ENCODE data around the gene SLC24A4. TPM values are rescaled to one million over a fixed set of nuclear protein-coding genes. Genes with fewer than 3 reads are reported as not detected.
A peak's percentile ranks its signal among the peaks of the same experiment; 100 is the strongest.

Gene SLC24A4
- total RNA-seq, 1 experiment from 2014 or later, result under 0.01 TPM

DNA sequence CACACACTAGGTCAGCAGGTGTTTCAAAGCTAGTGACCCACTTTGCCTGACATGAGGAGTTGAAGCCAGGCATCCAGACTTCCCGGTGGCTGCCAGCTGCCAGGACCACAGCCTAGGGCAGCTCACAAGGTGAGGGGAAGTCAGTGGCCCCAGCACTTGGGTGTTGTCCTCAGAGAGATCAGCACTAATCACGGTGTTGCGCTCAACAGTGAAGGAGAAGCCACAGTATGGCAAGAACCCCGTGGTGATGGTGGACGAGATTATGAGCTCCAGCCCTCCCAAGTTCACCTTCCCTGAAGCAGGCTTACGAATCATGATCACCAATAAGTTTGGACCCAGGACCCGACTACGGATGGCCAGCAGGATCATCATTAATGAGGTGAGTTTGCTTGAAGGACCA is 130.7 kb downstream of the SLC24A4 start:
- DNase-seq (ENCODE audit: extremely low read depth, low read depth), result no peak

- DNase-seq (ENCODE audit: extremely low read depth, low read depth), result no peak
Observed at GRCh38 chr14:92455231-92455630, 132.3 kb downstream of the SLC24A4 start.

GRCh38 chr14:92456215-92457015 is 133.4 kb downstream of the SLC24A4 start:
- DNase-seq (ENCODE audit: extremely low read depth, low read depth), result peak; percentile 57

DNA sequence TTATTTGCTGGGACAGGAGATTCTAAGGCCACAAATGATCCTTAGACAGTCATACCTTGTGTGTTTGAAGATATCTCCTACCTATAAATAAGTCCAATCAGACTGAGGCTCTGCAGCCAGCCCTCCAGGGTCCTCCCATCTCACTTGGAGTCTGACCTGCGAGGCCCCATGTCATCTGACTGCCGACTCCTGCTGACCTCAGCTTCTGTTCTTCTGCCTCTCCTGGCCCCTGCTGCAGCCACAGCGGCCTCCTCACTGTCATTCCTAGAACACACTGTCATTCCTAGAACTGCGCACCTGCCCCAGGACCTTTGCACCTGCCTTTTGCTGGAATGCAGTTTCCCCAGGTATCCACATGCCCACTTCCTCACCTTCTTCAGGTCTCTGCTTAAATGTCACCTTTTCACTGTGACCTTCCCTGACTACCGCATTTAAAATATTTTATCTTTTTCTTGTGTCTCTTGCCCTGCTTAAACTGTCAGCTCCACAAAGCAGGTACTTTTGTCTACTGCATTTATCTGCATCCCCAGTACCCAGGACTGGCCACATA is 134.1 kb downstream of the SLC24A4 start:
- no peak for DNase-seq (ENCODE audit: extremely low read depth, low read depth)

- DNase-seq (ENCODE audit: extremely low read depth, low read depth), result no peak
Observed at GRCh38 chr14:92458136-92459029, 135.4 kb downstream of the SLC24A4 start.

DNA sequence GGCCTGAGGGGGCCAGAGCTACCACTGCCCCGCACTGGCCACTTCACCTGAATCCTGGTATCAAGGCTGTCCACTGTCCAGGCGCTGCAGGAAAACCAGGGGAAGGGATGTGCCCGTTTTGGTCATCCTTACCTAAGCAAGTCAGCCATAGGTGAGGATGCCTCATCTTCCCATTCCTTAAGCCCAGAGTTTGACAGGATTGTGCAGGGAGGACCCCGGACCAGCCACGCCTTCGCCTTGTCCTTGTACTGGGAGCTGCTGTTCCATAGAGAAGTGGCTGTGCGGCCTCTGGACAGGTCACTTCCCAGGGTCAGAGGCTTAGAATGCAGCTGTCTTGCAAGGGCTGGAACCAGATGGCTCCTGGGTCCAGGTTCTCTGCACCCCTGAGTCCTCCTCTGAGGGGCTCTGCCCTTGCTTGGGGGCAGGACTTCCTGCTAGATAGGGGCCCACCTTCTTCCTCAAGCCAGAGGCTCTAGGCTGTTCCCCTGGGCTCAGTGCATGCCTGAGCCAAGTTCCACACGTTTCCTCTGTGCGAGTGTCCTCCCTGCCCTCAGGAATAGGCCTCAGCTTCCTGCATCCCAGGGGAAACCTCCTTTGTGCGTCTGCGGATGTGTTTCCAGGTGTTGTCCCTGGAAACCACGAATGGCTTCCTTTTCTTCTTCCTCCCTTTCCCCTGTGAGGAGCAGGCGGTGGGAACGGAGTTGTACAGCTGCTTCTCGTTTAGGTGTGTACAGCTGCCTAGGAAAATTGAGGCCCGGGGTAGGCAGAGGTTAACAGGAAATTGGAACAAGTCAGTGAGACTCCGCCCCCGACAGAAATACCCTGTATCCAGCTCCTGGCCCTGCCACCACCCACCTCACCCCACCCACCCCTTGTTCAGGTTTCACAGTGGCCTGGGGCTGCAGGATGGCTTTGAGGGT is 136.3 kb downstream of the SLC24A4 start:
- DNase-seq (ENCODE audit: extremely low read depth, low read depth), result no peak

DNA sequence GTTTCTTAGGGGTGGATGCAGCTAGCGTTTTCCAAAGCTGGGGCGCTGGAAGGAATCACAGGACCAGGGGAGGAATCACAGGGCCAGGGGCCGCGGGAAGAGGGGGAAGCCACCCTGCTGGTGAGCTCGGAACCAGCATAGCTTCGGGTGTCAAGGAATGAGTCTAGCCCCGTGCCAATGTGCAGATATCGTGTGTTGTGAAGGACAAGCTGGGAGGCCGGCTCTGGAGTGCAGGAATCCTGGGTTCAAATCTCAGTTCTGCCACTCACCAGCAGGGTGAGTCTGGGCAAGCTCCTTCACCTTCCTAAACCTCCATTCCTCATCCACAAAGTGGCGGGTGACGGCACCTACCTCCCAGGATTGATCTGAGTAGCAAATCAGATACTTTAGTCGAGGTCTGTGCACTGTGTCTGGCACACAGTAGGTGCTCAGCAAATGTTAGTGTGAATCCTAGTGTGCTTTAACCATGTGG is 137.0 kb downstream of the SLC24A4 start:
- DNase-seq (ENCODE audit: extremely low read depth, low read depth), result no peak

DNA sequence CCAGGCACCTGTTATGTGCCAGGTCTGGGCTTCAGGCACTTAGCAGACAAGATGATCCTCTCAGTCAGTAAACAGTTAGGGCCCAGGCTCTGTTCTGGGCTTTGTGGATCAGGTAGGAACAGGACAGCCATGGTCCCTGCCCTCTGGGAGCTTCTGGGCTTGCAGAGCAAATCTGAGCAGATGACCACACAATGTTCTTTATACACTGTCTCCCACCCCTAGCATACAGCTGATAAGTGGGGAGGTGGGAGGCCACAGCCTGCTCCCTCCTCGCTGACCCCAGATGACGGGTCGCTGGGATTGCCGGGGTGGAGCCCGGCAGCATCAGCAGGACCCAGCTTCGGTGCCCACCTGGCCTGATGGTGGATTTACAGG is 137.6 kb downstream of the SLC24A4 start:
- DNase-seq (ENCODE audit: extremely low read depth, low read depth), result no peak

GRCh38 chr14:92460916-92461579 is 138.1 kb downstream of the SLC24A4 start:
- no peak for DNase-seq (ENCODE audit: extremely low read depth, low read depth)

GRCh38 chr14:92461891-92462290 is 138.9 kb downstream of the SLC24A4 start:
- DNase-seq (ENCODE audit: extremely low read depth, low read depth), result no peak

DNA sequence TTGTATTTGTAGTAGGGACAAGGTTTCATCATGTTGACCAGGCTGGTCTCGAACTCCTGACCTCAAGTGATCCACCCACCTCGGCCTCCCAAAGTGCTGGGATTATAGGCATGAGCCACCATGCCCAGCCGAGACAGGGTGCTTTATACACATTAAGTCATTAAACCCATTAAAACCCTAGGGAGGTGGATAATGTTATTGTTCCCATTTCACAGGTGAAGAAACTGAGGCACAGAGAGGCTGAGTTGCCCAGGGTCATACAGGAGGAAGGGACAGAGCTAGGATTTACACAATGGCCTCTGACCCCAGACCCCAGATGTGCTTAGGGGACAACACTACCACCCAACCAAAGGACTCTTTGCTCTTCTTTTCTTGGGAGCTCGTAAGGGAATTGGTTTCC is 139.6 kb downstream of the SLC24A4 start:
- no peak for DNase-seq (ENCODE audit: extremely low read depth, low read depth)

DNA sequence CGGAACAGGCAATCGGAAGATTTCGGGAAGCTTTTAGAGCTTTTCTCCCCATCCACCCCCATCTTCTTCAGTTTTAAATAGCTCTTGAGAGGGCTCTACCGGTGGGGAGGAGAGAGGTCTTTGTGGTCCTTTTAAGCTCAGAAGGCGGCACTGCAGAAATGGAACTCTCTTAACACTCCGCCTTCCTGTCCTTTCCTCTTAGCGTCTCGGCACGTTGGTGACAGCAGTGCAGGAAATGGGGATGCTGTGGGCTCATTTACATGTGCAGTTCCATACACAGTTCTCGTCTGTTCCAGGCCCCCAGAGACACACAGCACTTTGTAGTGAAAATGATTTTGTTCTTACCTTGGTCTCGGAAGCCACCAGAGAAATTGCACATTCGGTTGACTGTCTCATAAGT is 140.2 kb downstream of the SLC24A4 start:
- no peak for DNase-seq (ENCODE audit: extremely low read depth, low read depth)

- no peak for DNase-seq (ENCODE audit: extremely low read depth, low read depth)
Observed at GRCh38 chr14:92464156-92464555, 141.2 kb downstream of the SLC24A4 start.

- DNase-seq (ENCODE audit: extremely low read depth, low read depth), result no peak
Observed at GRCh38 chr14:92464716-92465115, 141.8 kb downstream of the SLC24A4 start.

DNA sequence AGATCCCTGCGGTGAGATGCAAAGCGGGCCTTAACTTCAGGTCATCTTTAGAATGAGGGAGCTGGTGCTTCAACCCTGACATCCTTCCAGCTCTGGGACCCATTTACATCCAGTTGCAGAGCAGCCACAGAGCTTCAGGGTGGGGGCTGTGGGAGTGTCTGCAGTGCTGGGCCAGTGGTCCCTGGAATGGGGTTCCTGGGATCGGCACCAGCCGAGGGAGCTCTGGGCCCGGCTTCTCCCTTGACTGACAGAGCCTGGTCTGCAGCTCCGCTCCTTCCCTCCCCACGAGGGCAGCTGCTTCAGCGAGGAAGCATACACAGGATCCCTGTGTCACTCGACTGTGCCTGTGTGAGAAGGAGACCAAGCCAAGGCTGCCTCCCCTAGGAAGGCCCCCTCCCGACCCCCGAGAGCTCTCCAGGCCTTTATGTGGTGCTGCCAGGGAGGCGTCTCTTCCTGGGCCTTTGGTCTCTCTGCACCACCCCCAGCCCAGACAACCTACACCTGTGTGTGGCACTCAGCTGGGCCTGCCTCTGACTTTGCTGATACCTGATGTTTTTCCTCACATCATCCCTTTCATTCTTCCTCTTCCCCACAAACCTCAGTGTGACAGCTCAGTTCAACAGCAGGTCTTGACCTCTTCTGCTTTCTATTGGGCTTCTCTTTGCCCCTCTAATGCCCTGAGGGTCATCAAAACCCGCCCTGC is 142.5 kb downstream of the SLC24A4 start:
- no peak for DNase-seq (ENCODE audit: extremely low read depth, low read depth)

GRCh38 chr14:92466059-92466458 is 143.1 kb downstream of the SLC24A4 start:
- no peak for DNase-seq (ENCODE audit: extremely low read depth, low read depth)

DNA sequence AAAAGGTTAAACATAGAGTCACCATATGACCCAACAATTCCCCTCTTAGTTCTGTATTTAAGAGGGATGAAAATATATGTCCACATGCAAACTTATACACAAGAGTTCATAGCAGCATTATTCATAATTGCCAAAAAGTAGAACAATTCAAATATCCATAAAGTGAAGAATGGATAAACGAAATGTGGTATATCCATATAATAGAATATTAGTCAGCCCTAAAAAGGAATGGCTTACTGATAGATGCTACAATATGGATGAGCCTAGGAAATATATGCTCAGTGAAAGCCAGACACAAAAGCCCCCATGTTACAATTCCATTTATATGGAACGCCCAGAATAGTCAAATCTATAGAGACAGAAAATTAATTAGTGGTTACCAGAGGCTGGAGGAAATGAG is 146.6 kb downstream of the SLC24A4 start:
- no peak for DNase-seq (ENCODE audit: extremely low read depth, low read depth)

GRCh38 chr14:92470215-92470614 is 147.2 kb downstream of the SLC24A4 start:
- DNase-seq (ENCODE audit: extremely low read depth, low read depth), result no peak

DNA sequence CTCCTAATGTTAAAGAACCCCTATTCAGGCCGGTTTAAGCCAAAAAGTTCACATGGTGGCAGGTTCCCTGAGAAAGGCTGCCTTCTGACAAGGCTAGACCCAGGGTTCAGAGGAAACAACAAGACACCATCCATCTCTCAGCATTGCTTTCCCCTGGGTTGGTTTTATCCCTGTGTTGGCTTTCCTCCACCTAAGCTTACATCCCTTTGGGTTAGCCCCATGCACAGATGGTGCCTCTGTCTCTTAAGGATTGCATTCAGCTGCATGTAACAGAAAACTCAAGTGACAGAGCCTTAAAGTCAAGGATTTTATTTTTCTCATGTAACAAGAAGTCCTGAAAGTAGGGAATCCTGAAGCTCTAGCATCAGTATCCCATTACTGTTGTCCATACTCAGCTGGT is 147.8 kb downstream of the SLC24A4 start:
- DNase-seq (ENCODE audit: extremely low read depth, low read depth), result no peak

Data from NCI-H460 (cell line).